ENCODE data around the gene CDK9.

DNA sequence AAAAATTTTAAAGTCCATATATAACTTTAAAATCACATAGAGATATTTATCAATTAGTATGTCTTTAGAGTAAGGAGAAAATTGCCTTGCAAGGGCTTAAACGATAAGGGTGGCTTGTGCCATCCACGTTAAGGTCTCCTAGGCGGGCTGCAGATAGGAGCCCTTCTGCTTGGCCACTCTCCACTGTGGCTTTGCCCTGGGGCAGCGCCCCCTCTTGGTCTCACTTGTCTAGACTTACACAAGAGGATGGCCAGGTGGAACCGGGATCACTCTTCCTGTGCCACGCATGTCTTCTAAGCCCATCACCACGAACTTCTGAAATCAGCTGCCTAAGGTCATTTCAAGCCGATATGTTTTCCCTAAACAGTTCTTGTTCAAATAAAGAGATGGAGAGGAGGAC, 19.8 kb downstream of the CDK9 start:
- TF ChIP-seq EZH2 (IDR thresholded peaks at IDR 0.05; ENCODE audit: low read length): no peak
- TF ChIP-seq, protein P1, sequence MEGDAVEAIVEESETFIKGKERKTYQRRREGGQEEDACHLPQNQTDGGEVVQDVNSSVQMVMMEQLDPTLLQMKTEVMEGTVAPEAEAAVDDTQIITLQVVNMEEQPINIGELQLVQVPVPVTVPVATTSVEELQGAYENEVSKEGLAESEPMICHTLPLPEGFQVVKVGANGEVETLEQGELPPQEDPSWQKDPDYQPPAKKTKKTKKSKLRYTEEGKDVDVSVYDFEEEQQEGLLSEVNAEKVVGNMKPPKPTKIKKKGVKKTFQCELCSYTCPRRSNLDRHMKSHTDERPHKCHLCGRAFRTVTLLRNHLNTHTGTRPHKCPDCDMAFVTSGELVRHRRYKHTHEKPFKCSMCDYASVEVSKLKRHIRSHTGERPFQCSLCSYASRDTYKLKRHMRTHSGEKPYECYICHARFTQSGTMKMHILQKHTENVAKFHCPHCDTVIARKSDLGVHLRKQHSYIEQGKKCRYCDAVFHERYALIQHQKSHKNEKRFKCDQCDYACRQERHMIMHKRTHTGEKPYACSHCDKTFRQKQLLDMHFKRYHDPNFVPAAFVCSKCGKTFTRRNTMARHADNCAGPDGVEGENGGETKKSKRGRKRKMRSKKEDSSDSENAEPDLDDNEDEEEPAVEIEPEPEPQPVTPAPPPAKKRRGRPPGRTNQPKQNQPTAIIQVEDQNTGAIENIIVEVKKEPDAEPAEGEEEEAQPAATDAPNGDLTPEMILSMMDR (optimal IDR thresholded peaks at IDR 0.05 in 1 of 3, IDR thresholded peaks at IDR 0.05 in 1 of 3, conservative IDR thresholded peaks at IDR 0.05 in 1 of 3; ENCODE audit: extremely low read depth in 1 of 3, insufficient read depth in 2 of 3, low read length in 3 of 3): peak in 1 of 3 experiments; percentile 40
